Measurements from ENCODE around the gene SAFB. TPM values are rescaled to one million over a fixed set of nuclear protein-coding genes. Genes with fewer than 3 reads are reported as not detected.

Gene SAFB
- total RNA-seq = 67.4 TPM
- long read RNA-seq, transcript SAFB-211 (21 exons, 3,014 nt) = major isoform, 58 of 161 reads
- long read RNA-seq, transcript SAFB-201 (21 exons, 3,042 nt) = minor isoform, 12 of 161 reads
- long read RNA-seq, transcript SAFB-205 (21 exons, 2,842 nt) = minor isoform, 34 of 161 reads
- long read RNA-seq, partial matches to known transcripts = 15 of 161 reads
- long read RNA-seq, other reads (novel, unspliced or antisense) = 40 of 161 reads

DNA sequence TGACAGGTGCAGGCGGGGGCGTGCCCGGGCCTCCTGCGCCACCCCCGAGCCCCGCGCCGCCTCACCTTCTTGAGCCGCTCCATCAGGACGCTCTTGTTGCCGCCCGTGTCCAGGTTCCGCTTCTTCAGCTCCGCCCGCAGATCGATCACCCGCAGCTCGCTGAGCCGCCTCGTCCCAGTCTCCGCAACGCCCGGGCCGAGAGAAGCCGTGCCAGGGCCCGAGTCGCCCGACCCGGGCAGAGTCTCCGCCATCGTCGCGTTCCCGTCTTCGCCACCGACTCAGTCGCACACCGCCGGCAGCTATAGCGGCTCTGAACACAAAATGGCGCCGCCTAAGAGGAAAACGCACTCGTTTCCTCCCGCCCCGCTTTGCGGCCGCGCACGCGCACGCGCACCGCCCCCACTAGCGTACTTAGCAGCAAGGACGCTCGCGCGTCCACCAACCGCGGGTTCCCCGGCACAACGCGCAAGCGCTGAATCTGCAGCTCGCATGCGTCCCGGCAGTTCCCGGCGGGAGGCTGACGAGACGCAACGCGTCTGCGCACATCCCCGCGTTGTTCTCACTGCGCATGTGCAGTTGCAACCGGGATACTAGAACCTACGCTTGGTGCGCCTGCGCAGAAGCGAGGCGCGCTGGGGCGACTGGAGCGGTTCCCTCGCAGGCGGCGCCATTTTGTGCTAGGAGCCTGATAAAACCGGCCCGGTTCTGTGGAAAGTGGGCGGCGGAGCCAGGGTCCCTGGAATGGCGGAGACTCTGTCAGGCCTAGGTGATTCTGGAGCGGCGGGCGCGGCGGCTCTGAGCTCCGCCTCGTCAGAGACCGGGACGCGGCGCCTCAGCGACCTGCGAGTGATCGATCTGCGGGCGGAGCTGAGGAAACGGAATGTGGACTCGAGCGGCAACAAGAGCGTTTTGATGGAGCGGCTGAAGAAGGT lies at the start of gene SAFB, which contains the start of gene SAFB2:
Gene SAFB, plus strand, starts transcription at position 619 of the 932 bp plus-strand sequence. Its CDS starts 123 bp downstream, at position 742.
Gene SAFB2, minus strand, starts transcription at position 312 of the 932 bp plus-strand sequence. Its CDS starts 61 bp downstream, at position 251.
- intact Hi-C loops (cut with DNase I) = loop anchor here (1.0 kb wide), 1 partner anchor 58 kb away; the partner anchor contains the start of gene MICOS13
- DNase-seq (ENCODE audit: low spot score) = peak; percentile 100

GRCh38 chr19:5575590-5575989 lies 47.3 kb upstream of the SAFB start:
- DNase-seq (ENCODE audit: low spot score) = no peak
- intact Hi-C loops (cut with DNase I) = loop anchor here (5.0 to 10.0 kb wide), 2 partner anchors 231 to 528 kb away; partner anchors contain the start of gene PTPRS

DNA sequence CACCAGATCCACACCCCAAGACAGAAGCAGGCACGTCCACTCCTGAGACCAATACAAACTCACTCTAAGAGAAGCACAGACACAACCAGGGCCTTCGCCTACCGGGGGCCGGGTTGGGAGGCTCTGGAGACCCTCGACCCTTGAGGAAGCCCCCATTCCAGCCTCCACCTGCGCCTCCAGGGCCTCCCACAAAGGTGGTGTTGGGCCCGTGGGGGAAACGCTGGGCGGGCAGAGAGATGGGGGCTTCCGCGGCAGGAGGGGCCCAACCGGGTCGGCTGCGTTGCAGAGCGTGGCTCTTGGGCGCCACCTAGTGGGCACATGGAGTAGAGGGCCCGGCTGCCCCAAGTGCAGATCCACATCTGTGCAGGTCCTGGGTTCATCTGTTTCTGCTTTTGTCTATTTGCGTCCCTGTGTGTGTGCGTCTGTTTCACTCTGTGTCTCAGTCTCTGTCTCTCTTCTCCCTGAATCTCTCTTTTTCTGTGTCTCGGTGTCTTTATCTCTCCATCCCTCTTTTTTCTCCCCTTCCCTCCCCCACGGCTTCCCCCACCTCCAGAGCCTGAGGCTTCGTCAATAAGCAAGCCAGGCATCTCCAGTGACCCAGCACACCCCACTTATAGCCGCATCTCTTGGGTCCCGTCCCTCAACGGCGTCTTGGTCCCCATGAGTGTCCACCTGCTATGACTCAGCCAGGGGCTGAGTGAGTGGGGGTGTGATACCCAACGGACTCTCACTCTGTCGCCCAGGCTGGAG lies 44.6 kb upstream of the SAFB start:
- peak; percentile 87 for DNase-seq (ENCODE audit: low spot score)
- intact Hi-C loops (cut with DNase I) = loop anchor here (5.0 to 10.0 kb wide), 2 partner anchors 233 to 531 kb away; partner anchors contain the start of gene PTPRS

DNA sequence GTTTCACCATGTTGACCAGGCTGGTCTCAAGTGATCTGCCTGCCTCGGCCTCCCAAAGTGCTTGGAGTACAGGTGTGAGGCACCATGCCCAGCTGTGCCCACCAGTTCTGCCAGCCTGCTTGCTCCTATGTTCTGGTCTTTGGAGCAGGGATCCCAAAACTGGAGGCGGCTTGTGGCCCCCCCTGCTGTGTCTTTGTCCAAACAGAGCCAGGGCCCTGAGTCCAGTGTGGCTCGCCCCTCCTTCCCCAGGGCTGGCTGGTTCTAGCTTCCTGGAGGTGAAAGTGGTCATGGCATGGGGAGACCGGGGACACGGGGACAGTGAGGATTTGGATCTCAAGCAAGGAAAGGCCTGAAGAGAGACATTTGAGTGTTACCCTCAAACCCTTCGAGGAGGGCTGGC lies 43.6 kb upstream of the SAFB start:
- intact Hi-C loops (cut with DNase I) = loop anchor here (5.0 to 10.0 kb wide), 2 partner anchors 234 to 532 kb away; partner anchors contain the start of gene PTPRS
- no peak for DNase-seq (ENCODE audit: low spot score)

GRCh38 chr19:5579697-5580096 lies 43.2 kb upstream of the SAFB start:
- intact Hi-C loops (cut with DNase I) = loop anchor here (5.0 to 10.0 kb wide), 2 partner anchors 235 to 532 kb away; partner anchors contain the start of gene PTPRS
- DNase-seq (ENCODE audit: low spot score) = no peak

DNA sequence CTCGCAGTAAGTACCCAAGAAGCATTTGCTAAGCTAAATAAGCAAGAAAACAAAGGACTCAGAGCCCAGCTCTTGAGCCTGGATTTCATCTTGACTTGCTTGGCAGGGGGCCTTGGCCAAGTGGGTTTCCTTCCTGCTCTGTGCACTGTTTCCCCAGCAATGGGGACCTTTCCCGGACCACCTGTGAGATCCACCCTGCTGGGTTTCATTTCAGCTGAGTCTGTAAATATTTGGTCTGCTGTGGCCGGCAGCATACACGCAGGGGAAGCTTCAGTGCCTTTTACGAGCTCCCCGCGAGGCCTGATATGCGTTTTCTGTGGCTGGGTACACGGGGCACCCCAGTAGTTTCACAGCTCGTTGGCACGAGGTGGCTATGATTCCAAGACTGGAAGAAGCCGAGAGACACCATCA lies 42.7 kb upstream of the SAFB start:
- intact Hi-C loops (cut with DNase I) = no loop called here
- DNase-seq (ENCODE audit: low spot score) = no peak

GRCh38 chr19:5585461-5586299 lies 37.2 kb upstream of the SAFB start:
- intact Hi-C loops (cut with DNase I) = no loop called here
- DNase-seq (ENCODE audit: low spot score) = no peak

- intact Hi-C loops (cut with DNase I) = no loop called here
- no peak for DNase-seq (ENCODE audit: low spot score)
Observed at GRCh38 chr19:5586300-5587070, 36.4 kb upstream of the SAFB start.

DNA sequence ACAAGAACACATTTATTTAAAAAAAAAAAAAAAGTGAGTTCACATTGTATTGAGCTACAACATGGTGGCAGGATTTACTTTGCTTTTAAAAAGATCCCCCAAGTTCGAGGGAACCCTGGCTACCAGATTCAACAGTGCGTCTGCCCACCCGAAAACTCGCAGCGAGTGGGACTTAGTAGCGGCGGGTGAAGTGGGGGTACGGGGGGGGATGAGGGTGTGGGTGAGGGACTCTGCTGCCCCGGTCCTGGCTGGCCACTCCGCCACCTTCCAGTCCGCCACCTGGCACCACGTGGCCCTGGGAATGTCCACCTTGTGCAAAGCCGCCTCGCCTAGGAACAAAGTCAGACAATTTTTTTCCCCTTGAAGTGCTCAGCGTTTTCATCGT lies 35.8 kb upstream of the SAFB start:
- intact Hi-C loops (cut with DNase I) = no loop called here
- DNase-seq (ENCODE audit: low spot score) = no peak

- intact Hi-C loops (cut with DNase I) = no loop called here
- no peak for DNase-seq (ENCODE audit: low spot score)
Observed at GRCh38 chr19:5587661-5588060, 35.2 kb upstream of the SAFB start.

GRCh38 chr19:5588441-5588840 lies 34.4 kb upstream of the SAFB start:
- intact Hi-C loops (cut with DNase I) = no loop called here
- DNase-seq (ENCODE audit: low spot score) = no peak

DNA sequence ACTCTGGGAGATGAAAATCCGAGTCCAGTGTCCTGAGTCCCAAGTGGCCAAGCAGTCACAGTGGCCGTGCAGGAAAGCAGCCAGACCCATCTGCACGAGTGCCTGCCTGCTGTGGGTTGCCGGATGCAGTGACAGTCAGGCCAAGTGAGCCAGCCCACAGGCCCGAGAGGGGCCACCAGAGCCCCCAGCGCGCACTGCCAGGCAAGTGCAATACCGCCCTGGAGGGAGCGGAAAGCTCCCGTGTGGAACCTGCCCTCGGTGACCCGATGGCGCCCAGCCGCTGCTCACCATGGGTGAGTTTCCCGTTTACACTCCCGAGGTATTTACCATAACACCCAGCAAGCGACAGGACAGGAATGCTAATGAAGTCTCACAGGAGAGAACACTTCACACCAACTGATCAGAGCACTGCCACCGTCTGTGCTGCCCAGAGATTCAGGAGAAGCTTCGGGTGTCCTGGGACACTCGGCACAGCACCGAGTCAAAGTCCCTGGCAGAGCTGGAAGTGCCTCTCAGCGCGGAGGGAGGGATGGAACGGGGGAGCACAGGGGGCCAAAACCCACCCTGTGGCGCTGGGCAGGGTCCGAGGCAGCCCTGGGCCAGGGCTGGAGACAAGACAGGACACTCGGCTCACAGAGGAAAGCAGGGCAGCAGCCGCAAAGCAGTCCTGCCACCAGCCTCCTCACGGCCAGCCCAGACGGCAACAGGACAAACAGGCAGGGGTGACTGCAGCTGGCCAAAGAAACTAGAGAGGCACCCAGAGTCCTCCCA lies 33.8 kb upstream of the SAFB start:
- DNase-seq (ENCODE audit: low spot score) = no peak
- intact Hi-C loops (cut with DNase I) = no loop called here

- DNase-seq (ENCODE audit: low spot score) = no peak
- intact Hi-C loops (cut with DNase I) = no loop called here
Observed at GRCh38 chr19:5590151-5590864, 32.6 kb upstream of the SAFB start.

- intact Hi-C loops (cut with DNase I) = no loop called here
- DNase-seq (ENCODE audit: low spot score) = no peak
Observed at GRCh38 chr19:5590865-5591154, 32.1 kb upstream of the SAFB start.

DNA sequence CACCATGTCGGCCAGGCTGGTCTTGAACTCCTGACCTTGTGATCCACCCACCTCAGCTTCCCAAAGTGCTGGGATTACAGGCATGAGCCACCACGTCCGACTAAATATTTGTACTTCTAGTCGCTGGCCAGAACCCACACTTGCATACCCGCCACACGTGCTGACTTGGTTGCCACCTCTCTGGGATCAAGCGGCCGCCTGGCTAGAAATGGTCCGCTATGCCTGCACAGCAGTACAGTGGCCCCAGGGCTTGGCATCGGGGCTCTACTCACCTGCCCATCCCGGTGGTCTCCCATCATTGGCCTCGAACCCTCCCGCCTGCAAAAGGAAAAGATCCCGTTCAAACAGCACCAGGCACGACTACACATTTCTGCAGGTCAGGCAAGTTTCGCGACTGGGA lies 31.4 kb upstream of the SAFB start:
- intact Hi-C loops (cut with DNase I) = no loop called here
- no peak for DNase-seq (ENCODE audit: low spot score)

DNA sequence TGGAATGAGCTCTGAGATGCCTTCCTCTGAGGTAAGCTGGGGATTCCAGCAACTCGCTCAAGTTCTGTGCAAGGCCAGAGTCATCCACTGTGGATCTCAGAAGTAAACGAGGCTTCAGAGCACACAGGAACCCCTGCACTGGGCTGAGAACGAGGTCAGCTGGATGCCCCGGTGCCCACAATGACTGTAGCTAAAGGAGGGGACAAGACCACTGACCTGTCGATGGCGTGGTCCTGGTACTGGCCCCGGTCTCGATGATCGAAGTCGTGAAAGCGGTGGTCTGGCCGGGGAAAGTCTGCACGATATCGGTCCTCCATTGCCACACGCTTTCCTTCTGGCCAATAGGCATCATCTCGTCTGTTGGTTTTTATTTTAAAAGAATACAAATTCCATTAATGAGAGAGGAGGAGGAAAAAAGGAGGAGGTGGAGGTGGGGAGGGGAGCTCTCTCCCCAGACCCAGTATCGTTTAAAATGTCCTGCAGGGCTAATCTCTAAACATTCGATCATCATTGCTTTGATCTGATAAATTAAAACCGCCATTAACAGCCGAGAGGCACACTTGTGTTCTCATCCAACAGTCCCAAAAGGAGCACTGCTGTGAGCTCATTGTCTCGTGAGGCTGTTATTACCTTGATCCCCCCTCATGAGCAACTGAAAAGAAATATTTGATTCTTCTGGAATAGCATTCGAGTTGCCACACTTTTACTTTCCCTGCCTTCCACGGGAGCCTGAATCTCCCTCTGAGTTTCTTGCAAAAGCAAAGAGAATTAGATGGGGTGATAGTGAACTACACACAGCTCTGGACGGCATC lies 30.1 kb upstream of the SAFB start:
- intact Hi-C loops (cut with DNase I) = no loop called here
- DNase-seq (ENCODE audit: low spot score) = no peak
